NCI-H460 (cell line): ENCODE measurements around the gene XIST. TPM values are rescaled to one million over a fixed set of nuclear protein-coding genes. Genes with fewer than 3 reads are reported as not detected.
A peak's percentile ranks its signal among the peaks of the same experiment; 100 is the strongest.
"Not testable (repeated sequence)": the region's sequence is repeated elsewhere in the genome, so short reads cannot be mapped to it uniquely, and the experiment has no call there.

Source experiments
- DNase-seq: peaks from one replicate; pipeline ENCODE4 v3.0.0-alpha.2; 2016; ENCODE audit warnings: low read depth; ENCODE audit errors: extremely low read depth
- polyA plus RNA-seq: library from polyadenylated mRNA; depleted of rRNA; stranded (reverse); fragments of >200 nt; gene quantifications from 2 replicates; pipeline ENCODE4 v1.2.3, GENCODE V29; 2014; cell fraction: nucleus; rRNA removed
- total RNA-seq: library from RNA; depleted of rRNA; stranded (reverse); fragments of >200 nt; shearing (Covaris generic); gene quantifications from 2 replicates; pipeline ENCODE4 v1.2.3, GENCODE V29; 2014; rRNA removed

Gene XIST
- total RNA-seq, result not detected in 2 replicates
- not detected in 2 replicates for polyA plus RNA-seq

DNA sequence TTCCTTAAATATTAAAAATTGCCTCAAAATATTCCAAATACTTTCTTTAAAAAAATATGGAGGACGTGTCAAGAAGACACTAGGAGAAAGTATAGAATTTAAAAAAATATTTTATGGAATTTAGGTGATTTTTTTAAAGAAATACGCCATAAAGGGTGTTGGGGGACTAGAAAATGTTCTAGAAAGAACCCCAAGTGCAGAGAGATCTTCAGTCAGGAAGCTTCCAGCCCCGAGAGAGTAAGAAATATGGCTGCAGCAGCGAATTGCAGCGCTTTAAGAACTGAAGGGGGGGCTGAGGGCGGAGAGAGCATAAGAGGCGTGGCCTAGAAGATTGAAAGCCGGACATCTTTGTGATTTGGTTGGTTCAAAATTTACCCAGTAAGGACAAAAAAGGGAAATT is at the start of gene XIST:
XIST (minus strand) TSS at position 248 of the 400 bp plus-strand sequence.
- no peak for DNase-seq

DNA sequence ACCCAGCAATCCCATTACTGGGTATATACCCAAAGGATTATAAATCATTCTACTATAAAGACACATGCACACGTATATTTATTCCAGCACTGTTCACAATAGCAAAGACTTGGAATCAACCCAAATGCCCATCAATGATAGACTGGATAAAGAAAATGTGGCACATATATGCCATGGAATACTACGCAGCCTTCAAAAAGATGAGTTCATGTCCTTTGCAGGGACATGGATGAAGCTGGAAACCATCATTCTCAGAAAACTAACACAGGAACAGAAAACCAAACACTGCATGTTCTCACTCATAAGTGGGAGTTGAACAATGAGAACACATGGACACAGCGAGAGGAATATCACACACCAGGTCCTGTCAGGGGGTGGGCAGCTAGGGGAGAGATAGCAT is 45.8 kb upstream of the XIST start:
- not testable (repeated sequence) for DNase-seq

DNA sequence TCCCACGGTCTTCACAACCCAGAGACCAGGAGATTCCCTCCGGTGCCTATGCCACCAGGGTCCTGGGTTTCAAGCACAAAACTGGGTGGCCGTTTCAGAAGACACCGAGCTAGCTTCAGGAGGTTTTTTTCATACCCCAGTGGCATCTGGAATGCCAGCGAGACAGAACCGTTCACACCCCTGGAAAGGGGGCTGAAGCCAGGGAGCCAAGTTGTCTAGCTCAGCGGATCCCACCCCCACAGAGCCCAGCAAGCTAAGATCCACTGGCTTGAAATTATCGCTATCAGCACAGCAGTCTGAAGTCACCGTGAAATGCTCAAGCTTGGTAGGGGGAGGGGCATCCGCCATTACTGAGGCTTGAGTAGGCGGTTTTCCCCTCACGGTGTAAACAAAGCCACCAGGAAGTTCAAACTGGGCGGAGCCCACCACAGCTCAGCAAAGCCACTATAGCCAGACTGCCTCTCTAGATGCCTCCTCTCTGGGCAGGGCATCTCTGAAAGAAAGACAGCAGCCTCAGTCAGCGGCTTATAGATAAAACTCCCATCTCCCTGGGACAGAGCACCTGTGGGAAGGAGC is 40.1 kb upstream of the XIST start:
- DNase-seq, result not testable (repeated sequence)

DNA sequence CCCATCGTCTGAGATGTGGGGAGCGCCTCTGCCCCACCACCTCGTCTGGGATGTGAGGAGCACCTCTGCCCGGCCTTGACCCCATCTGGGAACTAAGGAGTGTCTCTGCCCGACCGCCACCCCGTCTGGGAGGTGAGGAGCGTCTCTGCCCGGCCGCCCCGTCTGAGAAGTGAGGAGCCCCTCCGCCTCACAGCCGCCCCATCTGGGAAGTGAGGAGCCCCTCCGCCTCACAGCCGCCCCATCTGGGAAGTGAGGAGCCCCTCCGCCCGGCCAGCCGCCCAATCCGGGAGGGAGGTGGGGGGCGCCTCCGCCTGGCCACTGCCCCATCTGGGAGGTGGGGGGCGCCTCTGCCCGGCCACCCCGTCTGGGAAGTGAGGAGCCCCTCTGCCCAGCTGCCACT is 29.7 kb upstream of the XIST start:
- not testable (repeated sequence) for DNase-seq

DNA sequence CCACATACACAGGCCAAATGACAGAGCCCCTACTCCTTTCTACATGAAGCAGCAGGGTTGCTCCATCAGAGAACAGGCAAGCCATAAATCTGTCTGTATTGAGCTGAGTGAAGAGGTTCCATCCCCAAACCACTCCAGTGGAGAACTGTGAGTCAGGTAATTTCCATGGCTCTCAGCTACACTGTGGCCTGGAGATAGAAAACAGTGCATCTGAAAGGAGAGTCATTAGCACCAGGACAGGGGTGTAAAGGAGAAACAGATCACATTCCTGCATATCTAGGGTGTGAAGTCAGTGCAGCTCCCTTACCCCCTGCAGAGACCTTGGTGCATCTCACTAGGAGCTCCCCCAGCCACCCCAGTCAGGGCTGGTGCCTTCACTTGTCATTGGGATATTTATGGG is 25.2 kb upstream of the XIST start:
- no peak for DNase-seq

DNA sequence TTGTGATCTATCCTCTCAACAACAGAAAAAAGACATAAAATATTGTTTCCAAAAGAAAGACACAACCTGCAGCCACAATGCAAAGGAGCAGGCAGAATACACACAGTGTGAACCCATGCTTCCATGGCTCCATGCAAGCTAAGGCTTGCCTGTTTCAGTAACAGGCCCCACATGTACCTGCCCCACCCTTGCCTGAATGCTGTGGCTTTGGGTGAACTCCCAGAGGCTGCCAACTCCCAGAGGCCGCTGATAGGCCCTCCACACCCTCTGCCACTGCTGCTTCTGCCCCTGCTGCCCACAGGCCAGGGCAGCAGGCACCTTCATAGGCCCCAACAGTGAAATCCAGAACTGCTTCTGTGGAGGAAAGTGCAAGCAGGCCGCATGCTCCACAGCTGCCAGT is 24.4 kb upstream of the XIST start:
- no peak for DNase-seq

DNA sequence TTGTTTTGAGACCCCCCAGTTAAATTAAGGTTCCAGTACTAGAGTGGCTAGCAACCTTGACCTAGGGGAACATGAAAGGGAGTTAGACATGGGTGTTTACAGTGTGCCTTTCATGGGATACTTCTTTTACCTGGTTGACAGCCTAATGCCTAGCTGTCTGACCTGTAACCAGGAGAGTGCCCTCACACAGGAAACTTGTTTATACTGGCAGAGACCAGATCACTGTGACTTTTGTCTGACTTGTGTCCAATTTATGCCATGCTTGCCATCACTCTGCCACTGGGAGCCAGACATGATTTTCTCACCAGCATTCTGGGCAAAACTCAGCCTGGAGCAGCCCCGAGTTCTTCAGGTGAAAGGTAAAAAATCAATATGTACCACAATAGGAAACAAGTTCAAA is 16.4 kb upstream of the XIST start:
- no peak for DNase-seq

DNA sequence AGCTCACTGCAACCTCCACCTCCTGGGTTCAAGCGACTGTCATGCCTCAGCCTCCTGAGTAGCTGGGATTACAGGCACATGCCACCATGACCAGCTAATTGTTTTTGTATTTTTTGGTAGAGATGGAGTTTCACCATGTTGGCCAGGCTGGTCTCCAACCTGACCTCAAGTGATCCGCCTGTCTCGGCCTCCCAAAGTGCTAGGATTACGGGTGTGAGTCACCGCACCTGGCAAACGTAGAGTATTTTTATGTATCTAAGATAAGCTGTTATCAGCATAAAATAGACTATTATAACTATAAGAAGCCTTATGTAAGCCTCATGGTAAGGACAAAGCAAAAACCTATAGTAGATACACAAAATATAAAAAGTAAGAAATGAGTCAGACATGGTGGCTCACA is 14.6 kb upstream of the XIST start:
- DNase-seq, result no peak

- no peak for DNase-seq
These were observed 11.3 kb upstream of the XIST start for GRCh38 chrX:73863852-73864251.

GRCh38 chrX:73863268-73863667 is 10.8 kb upstream of the XIST start:
- no peak for DNase-seq

- DNase-seq, result no peak
These were observed 7.1 kb upstream of the XIST start for GRCh38 chrX:73859622-73860021.

GRCh38 chrX:73855546-73855945 is 3.0 kb upstream of the XIST start:
- peak; percentile 68 for DNase-seq

- no peak for DNase-seq
These were observed 492 bp downstream of the XIST start for GRCh38 chrX:73852022-73852421.

- DNase-seq, result no peak
These were observed 1.2 kb downstream of the XIST start for GRCh38 chrX:73851014-73852009.

GRCh38 chrX:73850124-73851013 is 2.1 kb downstream of the XIST start:
- DNase-seq, result peak; percentile 12

- DNase-seq, result no peak
These were observed 3.4 kb downstream of the XIST start for GRCh38 chrX:73849073-73849472.

DNA sequence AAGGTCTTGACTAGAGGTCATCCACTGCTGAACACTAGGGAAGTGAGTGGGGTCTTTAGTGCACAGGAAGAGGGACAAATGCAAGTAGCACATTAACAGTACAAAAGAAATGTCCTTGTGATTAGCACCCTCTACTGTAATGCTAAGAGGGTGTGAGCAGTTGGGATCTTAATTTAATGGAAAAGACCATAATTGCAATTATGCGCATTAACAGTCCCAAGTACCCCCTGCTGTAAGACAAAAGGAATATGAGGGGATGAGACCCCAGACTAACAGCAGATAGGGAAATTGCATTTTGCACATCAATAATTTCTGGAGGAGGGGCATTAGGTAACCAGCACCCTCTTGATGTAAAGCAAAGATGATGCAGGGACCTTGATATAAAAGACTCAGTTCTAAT is 4.5 kb downstream of the XIST start:
- no peak for DNase-seq

DNA sequence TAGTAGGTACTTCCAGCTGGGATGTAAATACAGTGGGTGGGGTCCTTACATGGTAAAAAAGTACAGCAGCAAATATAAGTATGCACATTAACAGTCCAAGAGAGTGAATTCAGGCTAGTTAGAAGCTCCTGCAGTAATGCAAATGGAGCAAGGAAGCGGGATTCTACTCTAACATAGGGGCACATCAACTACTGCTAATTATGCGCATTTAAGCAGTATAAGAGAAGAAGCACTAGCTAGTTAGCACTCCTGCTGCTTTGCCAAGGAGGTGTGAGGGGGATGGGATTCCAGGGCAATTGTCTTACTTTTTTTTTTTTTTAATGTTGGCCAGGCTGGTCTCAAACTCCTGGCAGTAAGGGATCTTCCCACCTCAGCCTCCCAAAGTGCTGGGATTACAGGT is 5.4 kb downstream of the XIST start:
- DNase-seq, result no peak

GRCh38 chrX:73842541-73843234 is 9.8 kb downstream of the XIST start:
- DNase-seq, result no peak

- no peak for DNase-seq
These were observed 11.2 kb downstream of the XIST start for GRCh38 chrX:73841337-73841736.
